ENCODE measurements around the gene PRKCA.

DNA sequence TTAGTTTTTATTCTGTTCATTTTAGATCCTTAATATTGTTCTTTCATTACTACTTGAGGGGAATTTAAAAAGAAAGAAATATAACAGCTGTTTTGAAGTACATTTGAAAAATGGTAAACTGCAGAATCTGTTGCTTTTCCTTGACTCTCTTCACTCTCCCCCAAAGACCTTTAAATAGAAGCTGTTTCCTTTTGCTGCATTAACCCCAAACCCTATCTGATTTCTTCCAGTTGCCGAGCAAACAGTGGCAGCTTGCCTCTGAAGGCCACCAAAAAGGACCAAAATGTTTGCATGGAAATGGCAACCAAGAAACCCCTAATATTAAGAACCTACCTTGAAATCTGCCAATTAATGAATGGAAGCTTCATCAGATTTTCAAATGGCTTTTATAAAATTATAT lies 37.1 kb downstream of the PRKCA start:
- TF ChIP-seq ZNF274 (IDR thresholded peaks at IDR 0.05; ENCODE audit: low read depth, low read length), result no peak
- TF ChIP-seq SUZ12 (IDR thresholded peaks at IDR 0.05; ENCODE audit: extremely low read depth, insufficient read depth, insufficient read length), result no peak
- no peak for TF ChIP-seq YY1 (IDR thresholded peaks at IDR 0.05; ENCODE audit: insufficient read depth, insufficient read length)

Measured in NT2/D1 (cell line).